RWPE1 (cell line): ENCODE data around the gene NDUFAF5.

Source experiments
- CTCF ChIA-PET: fragments of 350-600 bp; sonication (Branson Sonifier 250); formaldehyde crosslinking; extraction: SDS; loops from one replicate; lab custom pipeline; 2021; lab: Yijun Ruan, JAX
- POLR2A ChIA-PET: fragments of 400-600 bp; formaldehyde crosslinking; extraction: SDS; loops from one replicate; lab custom pipeline; 2020; ENCODE audit warnings: antibody characterized with exemption; ENCODE audit not compliant: low non-redundant PET; lab: Yijun Ruan, JAX
- DNase-seq: peaks from one replicate; pipeline ENCODE4 v3.0.0; 2012; ENCODE audit warnings: low spot score
- H3K27ac ChIP-seq: fragments of 450-650 bp; 2 replicates; pipeline ENCODE4 v1.5.1; 2017
- TF ChIP-seq, protein P1 (sequence below): fragments of 450-650 bp; conservative IDR thresholded peaks from 2 replicates; pipeline ENCODE4 v1.5.1; 2017; ENCODE audit warnings: low read depth, mild to moderate bottlenecking

NDUFAF5 gene

DNA sequence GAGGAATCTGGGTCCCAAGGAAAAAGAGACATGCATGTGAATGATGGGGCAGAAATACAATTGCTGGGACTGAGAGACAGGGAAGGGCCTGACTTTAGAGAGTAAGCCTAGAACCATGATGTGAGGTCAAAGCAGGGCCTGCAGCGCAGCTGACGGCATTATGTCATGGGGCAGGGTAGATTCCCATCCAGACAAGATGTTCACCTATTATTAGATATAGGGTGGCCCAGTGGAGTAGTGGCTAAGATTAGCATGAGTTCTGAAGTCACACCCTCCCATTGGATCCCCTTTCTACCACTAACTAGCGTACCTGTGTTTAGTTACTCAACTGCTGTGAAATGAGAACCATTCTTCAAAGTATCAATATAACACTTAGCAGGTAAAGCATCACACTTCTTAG lies 39.6 kb downstream of the NDUFAF5 start:
- CTCF ChIA-PET: interaction anchor here (1.0 kb wide), 1 partner anchor 155 kb away, joined by 3 read pairs; no protein-coding TSS in a partner anchor
- POLR2A ChIA-PET: no interaction called here
- no peak overlapping the region for H3K27ac ChIP-seq
- no peak for DNase-seq
- TF ChIP-seq, protein P1, sequence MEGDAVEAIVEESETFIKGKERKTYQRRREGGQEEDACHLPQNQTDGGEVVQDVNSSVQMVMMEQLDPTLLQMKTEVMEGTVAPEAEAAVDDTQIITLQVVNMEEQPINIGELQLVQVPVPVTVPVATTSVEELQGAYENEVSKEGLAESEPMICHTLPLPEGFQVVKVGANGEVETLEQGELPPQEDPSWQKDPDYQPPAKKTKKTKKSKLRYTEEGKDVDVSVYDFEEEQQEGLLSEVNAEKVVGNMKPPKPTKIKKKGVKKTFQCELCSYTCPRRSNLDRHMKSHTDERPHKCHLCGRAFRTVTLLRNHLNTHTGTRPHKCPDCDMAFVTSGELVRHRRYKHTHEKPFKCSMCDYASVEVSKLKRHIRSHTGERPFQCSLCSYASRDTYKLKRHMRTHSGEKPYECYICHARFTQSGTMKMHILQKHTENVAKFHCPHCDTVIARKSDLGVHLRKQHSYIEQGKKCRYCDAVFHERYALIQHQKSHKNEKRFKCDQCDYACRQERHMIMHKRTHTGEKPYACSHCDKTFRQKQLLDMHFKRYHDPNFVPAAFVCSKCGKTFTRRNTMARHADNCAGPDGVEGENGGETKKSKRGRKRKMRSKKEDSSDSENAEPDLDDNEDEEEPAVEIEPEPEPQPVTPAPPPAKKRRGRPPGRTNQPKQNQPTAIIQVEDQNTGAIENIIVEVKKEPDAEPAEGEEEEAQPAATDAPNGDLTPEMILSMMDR: no peak

DNA sequence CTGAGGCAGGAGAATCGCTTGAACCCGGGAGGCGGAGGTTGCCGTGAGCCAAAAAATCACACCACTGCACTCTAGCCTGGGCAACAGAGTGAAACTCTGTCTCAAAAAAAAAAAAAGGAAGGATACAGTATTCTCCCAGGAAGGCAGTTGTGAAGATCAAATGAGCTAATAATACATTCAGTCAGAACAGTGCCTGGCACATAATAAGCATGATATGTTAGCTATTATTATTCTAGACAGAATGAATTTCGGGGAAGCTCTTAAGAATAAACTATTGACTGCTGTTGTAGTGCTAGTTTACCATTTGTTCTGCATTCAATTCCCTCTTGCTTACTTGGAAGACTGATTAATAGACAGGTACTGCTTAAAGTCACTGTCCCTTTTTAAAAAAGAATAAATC lies 40.6 kb downstream of the NDUFAF5 start:
- no peak for DNase-seq
- H3K27ac ChIP-seq: no peak overlapping the region
- ChIA-PET CTCF (no interaction called here), POLR2A (no interaction called here)
- TF ChIP-seq, protein P1: no peak

DNA sequence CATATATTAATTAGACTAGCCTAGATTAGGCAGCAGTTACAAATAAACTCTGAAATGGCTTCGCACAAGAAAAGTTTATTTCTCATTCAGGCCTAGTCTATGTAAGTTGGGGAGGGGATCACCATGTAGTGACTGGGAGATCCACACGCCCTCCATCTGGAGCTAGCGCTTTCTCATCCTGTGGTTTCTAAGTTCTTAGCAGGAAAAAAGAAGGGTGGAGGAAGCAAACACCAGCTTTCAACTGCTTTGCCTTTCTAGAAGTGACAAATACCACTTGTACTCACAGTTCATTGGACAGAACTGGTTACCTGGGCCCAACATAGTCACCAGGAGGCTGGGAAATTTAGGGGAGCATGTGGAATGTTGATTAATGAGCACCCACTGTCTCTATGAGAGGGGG lies 46.6 kb downstream of the NDUFAF5 start:
- TF ChIP-seq, protein P1: no peak
- CTCF ChIA-PET: interaction anchor here (0.7 kb wide), 1 partner anchor 108 kb away, joined by 3 read pairs; no protein-coding TSS in a partner anchor
- POLR2A ChIA-PET: no interaction called here
- DNase-seq: no peak
- no peak overlapping the region for H3K27ac ChIP-seq

DNA sequence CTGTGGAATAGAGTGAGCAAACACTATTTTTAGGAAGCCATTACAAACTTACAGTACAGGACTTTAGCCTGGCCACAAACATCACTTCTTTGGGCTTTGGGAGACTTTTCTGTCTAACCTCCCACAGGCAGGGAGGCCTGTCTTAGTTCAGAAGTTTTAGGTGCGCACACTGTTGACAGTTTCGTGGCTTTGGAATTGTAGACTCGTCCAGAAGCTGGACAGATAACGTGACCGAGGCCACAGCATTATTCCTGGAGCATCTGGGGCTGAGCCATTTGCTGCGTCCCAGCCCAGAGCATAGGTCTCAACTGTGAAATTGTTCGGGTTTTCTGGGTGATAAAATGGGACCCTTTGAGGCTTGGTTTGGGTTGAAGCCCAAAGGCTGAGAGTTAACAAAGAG lies 53.8 kb downstream of the NDUFAF5 start:
- no peak for DNase-seq
- no peak overlapping the region for H3K27ac ChIP-seq
- TF ChIP-seq, protein P1: no peak
- POLR2A ChIA-PET: no interaction called here
- CTCF ChIA-PET: no interaction called here

DNA sequence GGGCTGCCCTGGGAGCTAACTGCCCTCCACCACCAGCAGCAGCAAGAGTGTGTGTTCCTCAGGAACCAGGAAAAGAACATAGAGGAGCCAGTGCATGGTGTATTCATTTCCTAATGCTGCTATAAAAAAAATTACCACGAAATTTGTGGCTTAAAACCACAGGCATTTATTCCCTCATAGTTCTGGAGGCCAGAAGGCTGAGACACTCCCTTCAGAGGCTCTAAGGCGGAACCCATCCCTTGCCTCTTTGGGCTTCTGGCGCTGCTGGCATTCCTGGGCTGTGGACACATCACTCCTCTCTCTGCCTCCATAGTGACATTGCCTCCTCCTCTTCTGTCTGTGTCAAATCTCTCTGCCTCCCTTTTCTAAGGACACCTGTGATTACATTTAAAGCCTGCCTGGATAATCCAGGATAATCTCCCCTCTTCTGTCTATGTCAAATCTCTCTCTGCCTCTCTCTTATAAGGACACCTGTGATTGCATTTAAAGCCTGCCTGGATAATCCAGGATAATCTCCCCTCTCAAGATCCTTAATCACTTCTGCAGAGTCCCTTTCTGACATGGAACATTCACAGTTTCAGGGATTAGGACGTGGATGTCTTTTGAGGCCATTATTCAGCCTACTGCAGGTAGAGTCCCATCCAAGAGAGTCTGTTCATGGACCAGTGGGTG lies 54.7 kb downstream of the NDUFAF5 start:
- no peak for DNase-seq
- no peak overlapping the region for H3K27ac ChIP-seq
- POLR2A ChIA-PET: no interaction called here
- TF ChIP-seq, protein P1: no peak
- CTCF ChIA-PET: interaction anchor here (0.6 kb wide), 1 partner anchor 749 kb away, joined by 3 read pairs; no protein-coding TSS in a partner anchor

DNA sequence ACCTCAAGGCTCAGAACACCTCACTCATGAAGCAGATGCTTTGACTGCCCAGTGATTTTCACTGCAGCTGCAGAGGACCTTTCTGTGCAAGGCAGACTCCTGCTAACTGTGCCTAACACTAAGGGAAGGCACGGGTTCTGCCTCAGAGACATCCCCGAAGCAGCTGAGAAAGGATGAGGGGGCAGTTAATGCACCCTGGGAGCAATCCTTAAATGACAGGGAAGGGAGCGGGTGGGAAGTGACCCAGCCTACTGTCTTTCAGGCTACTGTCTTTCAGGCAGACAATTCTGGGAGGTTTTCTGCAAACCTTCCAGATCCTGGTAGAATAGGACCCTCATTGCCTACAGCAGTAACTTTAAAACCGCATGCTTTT lies 55.3 kb downstream of the NDUFAF5 start:
- TF ChIP-seq, protein P1: no peak
- POLR2A ChIA-PET: no interaction called here
- H3K27ac ChIP-seq: no peak overlapping the region
- CTCF ChIA-PET: interaction anchor here (0.6 kb wide), 1 partner anchor 749 kb away, joined by 3 read pairs; no protein-coding TSS in a partner anchor
- no peak for DNase-seq
